ENCODE results near the gene ULK4.

GRCh38 chr3:41693799-41694198 is 268.1 kb downstream of the ULK4 start:
- TF ChIP-seq CTCF (IDR thresholded peaks at IDR 0.05) (no peak), POLR2A (IDR thresholded peaks at IDR 0.05) (no peak), EP300 (IDR thresholded peaks at IDR 0.05) (no peak)

Data from tibial nerve (tissue), 4 donors.